Measurements from ENCODE around the gene CEPT1.

GRCh38 chr1:111140680-111140967, 601 bp downstream of the CEPT1 start:
- TF ChIP-seq CTCF (IDR thresholded peaks at IDR 0.05) (no peak), POLR2A (IDR thresholded peaks at IDR 0.05) (no peak)

All from body of pancreas (tissue), 4 donors.